ENCODE measurements around the gene SPTAN1. TPM values are rescaled to one million over a fixed set of nuclear protein-coding genes. Genes with fewer than 3 reads are reported as not detected.
"Not testable (repeated sequence)": the region's sequence is repeated elsewhere in the genome, so short reads cannot be mapped to it uniquely, and the experiment has no call there.

The SPTAN1 gene
- total and polyA plus RNA-seq, 4 donors, result 70.0 to 438 (median 237) TPM

DNA sequence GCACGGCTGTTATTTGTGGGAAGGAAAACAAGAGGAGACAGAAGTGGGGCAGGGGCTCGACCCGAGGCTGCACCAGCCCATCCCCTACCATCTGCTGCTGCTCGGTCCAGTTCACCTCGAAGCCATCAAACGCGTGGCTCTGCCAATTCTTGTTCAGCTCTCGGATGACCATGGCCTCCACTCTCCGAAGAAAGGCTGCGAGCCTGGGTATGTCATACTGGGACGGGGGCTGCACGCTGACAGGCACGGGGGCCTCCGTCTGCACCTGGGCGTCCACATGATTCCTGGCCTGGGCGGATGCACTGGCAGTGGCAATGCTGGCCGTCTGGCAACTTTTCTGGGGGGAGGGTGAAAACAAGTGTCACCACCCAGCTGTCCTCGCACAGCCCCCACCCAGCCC lies 88.2 kb downstream of the SPTAN1 start:
- Histone ChIP-seq H3K9ac (ENCODE audit: insufficient read depth in 1 of 2, low read length in 2 of 2) (no peak overlapping the region), H3K4me1 (ENCODE audit: control insufficient read depth in 5 of 5, insufficient read depth in 5 of 5, low read length in 5 of 5) (peaks cover 0 to 8% (median 0%) of the 10 kb centered on the region in 5 donors), H3K36me3 (ENCODE audit: control insufficient read depth in 4 of 4, insufficient read depth in 4 of 4, low read length in 4 of 4) (peaks cover 0 to 6% (median 6%) of the 10 kb centered on the region in 4 donors), H3K4me3 (no peak overlapping the region), H3K9me3 (ENCODE audit: control insufficient read depth in 4 of 4, insufficient read depth in 3 of 4, low read length in 3 of 4) (no peaks in the 10 kb centered on the region), H3K27ac (ENCODE audit: low read depth in 1 of 2, low read length in 1 of 2) (no peak overlapping the region), H3K27me3 (ENCODE audit: control insufficient read depth in 3 of 3, insufficient read depth in 3 of 3, low read length in 2 of 3) (no peaks in the 10 kb centered on the region)
- DNase-seq, result no peak
- ATAC-seq (ENCODE audit: insufficient read depth, low FRiP score), result no peak
- WGBS, 2 donors, result 96 to 97% methylated on average over 18 of the region's 18 CpGs
- no peak for TF ChIP-seq CTCF (IDR thresholded peaks at IDR 0.05; ENCODE audit: control extremely low read depth, extremely low read depth)

- no peaks in the 10 kb centered on the region for H3K27me3 ChIP-seq (ENCODE audit: control insufficient read depth in 3 of 3, insufficient read depth in 3 of 3, low read length in 2 of 3)
- H3K36me3 ChIP-seq (ENCODE audit: control insufficient read depth in 4 of 4, insufficient read depth in 4 of 4, low read length in 4 of 4), result peaks cover 0 to 6% (median 3%) of the 10 kb centered on the region in 4 donors
- DNase-seq (no peak), ATAC-seq (ENCODE audit: insufficient read depth, low FRiP score) (no peak)
- no peak overlapping the region for H3K9ac ChIP-seq (ENCODE audit: insufficient read depth in 1 of 2, low read length in 2 of 2)
- TF ChIP-seq CTCF (IDR thresholded peaks at IDR 0.05; ENCODE audit: control extremely low read depth, extremely low read depth), result no peak
- H3K4me3 ChIP-seq, result no peak overlapping the region
- H3K27ac ChIP-seq (ENCODE audit: low read depth in 1 of 2, low read length in 1 of 2), result no peak overlapping the region
- H3K9me3 ChIP-seq (ENCODE audit: control insufficient read depth in 4 of 4, insufficient read depth in 3 of 4, low read length in 3 of 4), result no peaks in the 10 kb centered on the region
- no peaks in the 10 kb centered on the region for H3K4me1 ChIP-seq (ENCODE audit: control insufficient read depth in 5 of 5, insufficient read depth in 5 of 5, low read length in 5 of 5)
- 81 to 82% methylated on average over 12 of the region's 12 CpGs for WGBS, 2 donors
These were observed 90.4 kb downstream of the SPTAN1 start for GRCh38 chr9:128642675-128643245.

DNA sequence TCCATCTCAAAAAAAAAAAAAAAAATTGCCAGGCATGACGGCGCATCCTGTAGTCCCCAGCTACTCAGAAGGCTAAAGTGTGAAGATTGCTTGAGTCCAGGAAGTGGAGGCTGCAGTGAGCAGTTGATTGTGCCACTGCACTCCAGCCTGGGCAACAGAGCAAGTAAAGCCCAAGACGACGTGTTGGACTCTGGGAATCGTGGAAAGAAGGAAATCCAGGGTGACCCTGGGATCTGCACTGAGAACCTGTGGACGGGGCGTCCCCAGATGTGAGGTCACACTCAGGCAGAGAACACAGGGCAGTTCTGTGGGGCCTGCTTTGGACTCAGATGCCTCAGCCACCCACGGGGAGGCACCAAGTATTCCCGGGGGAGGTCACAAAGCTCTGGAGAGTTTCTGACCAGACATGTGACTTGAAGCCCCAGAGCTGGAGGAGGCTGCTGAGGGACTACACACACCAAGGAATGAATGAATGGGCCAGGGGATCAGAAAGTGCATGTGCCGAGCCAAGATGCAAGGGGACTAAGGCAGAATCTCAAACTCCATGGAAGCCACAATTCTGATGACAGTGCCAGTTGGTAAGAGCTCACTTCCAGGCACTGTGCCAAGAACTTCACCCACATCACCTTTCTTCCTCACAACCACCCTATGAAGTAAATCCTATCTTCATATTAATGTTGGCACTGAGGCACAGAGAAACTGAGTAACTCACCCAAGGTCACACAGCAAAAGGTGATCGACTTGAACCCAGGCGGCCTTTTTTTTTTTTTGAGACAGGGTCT lies 91.3 kb downstream of the SPTAN1 start:
- H3K9ac ChIP-seq (ENCODE audit: insufficient read depth in 1 of 2, low read length in 2 of 2), result no peak overlapping the region
- no peak for ATAC-seq (ENCODE audit: insufficient read depth, low FRiP score)
- no peaks in the 10 kb centered on the region for H3K27me3 ChIP-seq (ENCODE audit: control insufficient read depth in 3 of 3, insufficient read depth in 3 of 3, low read length in 2 of 3)
- no peak overlapping the region for H3K4me3 ChIP-seq
- TF ChIP-seq CTCF (IDR thresholded peaks at IDR 0.05; ENCODE audit: control extremely low read depth, extremely low read depth), result no peak
- no peak for DNase-seq
- WGBS, 2 donors, result 80 to 82% methylated on average over 12 of the region's 12 CpGs
- H3K36me3 ChIP-seq (ENCODE audit: control insufficient read depth in 4 of 4, insufficient read depth in 4 of 4, low read length in 4 of 4), result peaks cover 0 to 6% (median 3%) of the 10 kb centered on the region in 4 donors
- no peak overlapping the region for H3K27ac ChIP-seq (ENCODE audit: low read depth in 1 of 2, low read length in 1 of 2)
- H3K9me3 ChIP-seq (ENCODE audit: control insufficient read depth in 4 of 4, insufficient read depth in 3 of 4, low read length in 3 of 4), result no peaks in the 10 kb centered on the region
- no peaks in the 10 kb centered on the region for H3K4me1 ChIP-seq (ENCODE audit: control insufficient read depth in 5 of 5, insufficient read depth in 5 of 5, low read length in 5 of 5)

GRCh38 chr9:128648206-128648605 lies 95.8 kb downstream of the SPTAN1 start:
- H3K27me3 ChIP-seq (ENCODE audit: control insufficient read depth in 3 of 3, insufficient read depth in 3 of 3, low read length in 2 of 3); H3K36me3 ChIP-seq (ENCODE audit: control insufficient read depth in 4 of 4, insufficient read depth in 4 of 4, low read length in 4 of 4); H3K9me3 ChIP-seq (ENCODE audit: control insufficient read depth in 4 of 4, insufficient read depth in 3 of 4, low read length in 3 of 4); H3K27ac ChIP-seq (ENCODE audit: low read depth in 1 of 2, low read length in 1 of 2); H3K4me1 ChIP-seq (ENCODE audit: control insufficient read depth in 5 of 5, insufficient read depth in 5 of 5, low read length in 5 of 5); DNase-seq; ATAC-seq (ENCODE audit: insufficient read depth, low FRiP score); H3K4me3 ChIP-seq; H3K9ac ChIP-seq (ENCODE audit: insufficient read depth in 1 of 2, low read length in 2 of 2): not testable (repeated sequence)
- WGBS, 2 donors, result 87 to 90% methylated on average over 9 of the region's 9 CpGs

Measured in lung (tissue), 12 donors.